MV-4-11 (cell line): Measurements from ENCODE around the gene LIM2.

Source experiments
- DNase-seq: peaks from one replicate; lab custom pipeline; 2025; lab: John Stamatoyannopoulos, UW

Gene LIM2

GRCh38 chr19:51339687-51340656 lies 47.8 kb downstream of the LIM2 start:
- peak; percentile 96 for DNase-seq

DNA sequence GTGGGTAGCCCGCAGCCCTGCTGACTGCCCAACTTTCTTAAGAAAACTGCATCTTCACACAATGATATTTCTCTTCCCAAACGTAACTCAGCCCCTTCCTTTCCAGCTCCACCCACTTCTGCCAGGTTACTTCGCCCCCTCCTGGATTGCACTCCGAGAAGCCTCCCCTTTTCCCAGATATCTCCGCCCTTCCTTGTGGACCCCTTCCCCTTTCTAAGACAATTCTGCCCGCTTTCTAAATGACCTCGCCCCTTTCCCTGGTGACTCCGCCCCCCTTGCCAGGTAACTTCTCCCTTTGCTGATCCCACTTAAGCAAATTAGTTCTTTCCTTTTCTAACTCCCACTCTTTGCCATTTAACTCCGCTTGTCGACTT lies 48.5 kb downstream of the LIM2 start:
- no peak for DNase-seq

- DNase-seq, result peak; percentile 71
Measured at GRCh38 chr19:51338563-51339312, 49.0 kb downstream of the LIM2 start.

- DNase-seq, result no peak
Measured at GRCh38 chr19:51337861-51338562, 49.8 kb downstream of the LIM2 start.

DNA sequence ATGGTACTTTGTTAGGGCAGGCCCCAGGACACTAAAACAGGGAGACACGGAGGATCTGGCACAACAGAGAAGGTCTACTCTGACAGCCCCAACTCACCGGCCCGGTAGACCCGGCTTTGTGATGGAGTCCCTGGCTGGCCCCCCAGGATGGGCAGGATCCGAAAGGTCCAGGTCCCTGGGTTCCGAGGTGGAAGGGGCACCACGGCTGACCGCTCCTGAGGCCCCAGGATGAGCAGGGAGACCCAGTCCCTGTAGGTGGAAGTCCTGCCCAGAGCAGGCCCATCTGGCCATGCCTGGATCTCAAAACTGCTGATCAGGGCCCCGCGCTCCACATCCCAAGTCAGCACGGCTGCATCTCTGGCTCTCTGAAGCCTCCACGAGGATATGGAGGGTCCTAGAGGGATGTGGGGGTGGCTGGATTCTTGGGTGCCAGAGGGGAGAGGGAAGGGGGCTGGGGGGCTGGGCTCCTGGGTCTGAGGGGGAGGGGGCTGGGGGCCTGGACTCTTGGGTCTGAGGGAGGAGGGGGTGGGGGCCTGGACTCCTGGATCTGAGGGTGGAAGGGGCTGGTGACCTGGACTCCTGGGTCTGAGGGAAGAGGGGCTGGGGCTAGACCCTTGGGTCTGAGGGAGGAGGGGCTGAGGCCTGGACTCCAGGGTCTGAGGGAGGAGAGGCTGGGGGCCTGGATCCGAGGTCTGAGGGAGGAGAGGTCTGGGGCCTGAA lies 50.5 kb downstream of the LIM2 start:
- DNase-seq, result no peak

DNA sequence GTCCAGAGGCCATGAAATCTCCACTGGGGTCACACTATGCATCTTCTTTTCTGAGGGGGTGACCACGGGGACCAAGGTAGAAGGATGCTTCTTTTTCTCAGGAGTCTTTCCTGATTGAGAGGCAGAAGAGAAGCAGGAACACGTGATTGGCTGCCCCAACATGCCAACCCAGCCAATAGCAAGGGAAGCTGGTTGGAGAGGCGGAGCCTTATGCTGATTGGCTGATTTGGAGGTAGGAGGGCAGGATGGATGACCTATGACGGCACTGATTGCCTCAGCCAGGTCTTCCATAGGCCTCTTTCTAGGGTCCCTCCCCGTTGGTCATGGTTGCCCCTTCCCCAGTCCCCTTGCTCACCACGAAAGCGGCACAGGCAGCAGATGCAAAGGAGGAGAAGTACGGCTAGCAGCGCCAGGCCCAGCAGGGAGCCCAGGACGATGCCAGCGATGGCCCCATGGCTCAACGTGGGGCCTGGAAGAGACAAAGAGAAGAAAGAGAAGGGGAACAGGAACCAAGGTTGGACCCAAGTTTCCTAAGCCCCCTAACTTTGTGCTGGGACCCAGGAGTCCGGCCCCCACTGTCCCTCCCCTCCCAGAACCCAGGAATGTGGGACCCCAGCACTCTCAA lies 53.8 kb downstream of the LIM2 start:
- no peak for DNase-seq

- DNase-seq, result no peak
Measured at GRCh38 chr19:51331716-51332115, 56.1 kb downstream of the LIM2 start.

GRCh38 chr19:51331193-51331592 lies 56.6 kb downstream of the LIM2 start:
- DNase-seq, result no peak

DNA sequence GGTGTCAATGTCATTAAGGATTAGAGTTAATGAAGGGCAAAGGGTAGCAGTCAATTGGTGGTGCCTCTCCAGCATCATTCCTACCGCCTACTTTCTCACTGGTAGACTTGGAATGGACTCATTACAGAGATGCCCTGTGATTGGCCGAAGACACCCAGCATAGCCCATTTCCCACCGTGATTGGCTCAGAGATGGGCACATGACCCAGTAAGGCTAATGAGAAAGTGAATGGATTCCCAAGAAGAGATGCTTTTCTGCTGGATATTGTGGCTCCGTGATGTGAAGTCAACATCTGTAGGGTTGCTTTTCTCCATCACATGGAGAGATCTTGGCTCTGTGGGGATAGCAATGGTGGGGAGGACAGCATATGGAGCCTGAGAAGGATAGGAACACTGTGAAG lies 57.4 kb downstream of the LIM2 start:
- DNase-seq, result no peak
